ENCODE data around the gene MYL12A.
"Not testable (repeated sequence)": the region's sequence is repeated elsewhere in the genome, so short reads cannot be mapped to it uniquely, and the experiment has no call there.

The MYL12A gene

DNA sequence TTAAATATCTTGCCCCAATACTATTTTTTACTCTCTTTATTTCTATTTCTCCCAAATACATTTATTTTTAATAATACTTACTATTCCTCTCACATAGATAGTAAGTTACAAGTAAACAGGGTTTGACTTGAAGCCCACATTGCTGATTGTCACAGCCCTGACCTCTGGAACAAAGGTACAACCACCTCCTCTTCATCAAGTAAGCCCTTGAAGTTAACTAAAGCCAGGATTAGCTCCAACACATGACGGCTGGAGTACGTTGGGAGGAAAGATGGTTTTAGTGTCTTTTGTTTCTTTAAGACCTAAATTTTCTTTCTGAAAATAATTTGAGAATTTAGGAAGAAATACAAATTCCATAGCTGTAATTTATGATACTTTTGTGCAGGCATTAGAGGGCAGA lies 28.8 kb upstream of the MYL12A start:
- TF ChIP-seq, protein P1, sequence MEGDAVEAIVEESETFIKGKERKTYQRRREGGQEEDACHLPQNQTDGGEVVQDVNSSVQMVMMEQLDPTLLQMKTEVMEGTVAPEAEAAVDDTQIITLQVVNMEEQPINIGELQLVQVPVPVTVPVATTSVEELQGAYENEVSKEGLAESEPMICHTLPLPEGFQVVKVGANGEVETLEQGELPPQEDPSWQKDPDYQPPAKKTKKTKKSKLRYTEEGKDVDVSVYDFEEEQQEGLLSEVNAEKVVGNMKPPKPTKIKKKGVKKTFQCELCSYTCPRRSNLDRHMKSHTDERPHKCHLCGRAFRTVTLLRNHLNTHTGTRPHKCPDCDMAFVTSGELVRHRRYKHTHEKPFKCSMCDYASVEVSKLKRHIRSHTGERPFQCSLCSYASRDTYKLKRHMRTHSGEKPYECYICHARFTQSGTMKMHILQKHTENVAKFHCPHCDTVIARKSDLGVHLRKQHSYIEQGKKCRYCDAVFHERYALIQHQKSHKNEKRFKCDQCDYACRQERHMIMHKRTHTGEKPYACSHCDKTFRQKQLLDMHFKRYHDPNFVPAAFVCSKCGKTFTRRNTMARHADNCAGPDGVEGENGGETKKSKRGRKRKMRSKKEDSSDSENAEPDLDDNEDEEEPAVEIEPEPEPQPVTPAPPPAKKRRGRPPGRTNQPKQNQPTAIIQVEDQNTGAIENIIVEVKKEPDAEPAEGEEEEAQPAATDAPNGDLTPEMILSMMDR (IDR thresholded peaks at IDR 0.05; ENCODE audit: borderline replicate concordance, control extremely low read depth, extremely low read depth, insufficient read depth, missing control alignments) = no peak
- no peak for DNase-seq (ENCODE audit: low spot score)
- in situ Hi-C loops (cut with MboI; ENCODE audit: low sequenced_read_pairs, unreplicated experiment) = no loop called here

DNA sequence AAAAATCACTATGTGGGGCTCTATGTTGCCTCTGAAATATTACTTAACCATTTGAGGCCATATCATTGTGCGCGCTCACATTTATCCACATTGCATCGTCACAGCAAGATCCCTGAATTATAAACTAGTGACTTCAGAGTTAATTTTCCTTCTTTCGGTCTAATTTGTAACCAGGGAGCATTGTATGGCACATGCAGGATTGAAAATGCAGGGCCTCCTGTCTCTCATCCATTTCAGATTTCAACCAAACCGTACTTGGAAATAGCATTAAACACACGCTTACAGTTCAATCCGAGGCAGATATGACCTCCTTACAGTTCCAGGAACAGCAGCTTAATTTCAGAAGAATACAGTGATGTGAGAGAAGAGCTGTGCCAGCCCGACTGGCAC lies 28.4 kb upstream of the MYL12A start:
- no peak for DNase-seq (ENCODE audit: low spot score)
- TF ChIP-seq, protein P1 (IDR thresholded peaks at IDR 0.05; ENCODE audit: borderline replicate concordance, control extremely low read depth, extremely low read depth, insufficient read depth, missing control alignments) = no peak
- in situ Hi-C loops (cut with MboI; ENCODE audit: low sequenced_read_pairs, unreplicated experiment) = no loop called here

DNA sequence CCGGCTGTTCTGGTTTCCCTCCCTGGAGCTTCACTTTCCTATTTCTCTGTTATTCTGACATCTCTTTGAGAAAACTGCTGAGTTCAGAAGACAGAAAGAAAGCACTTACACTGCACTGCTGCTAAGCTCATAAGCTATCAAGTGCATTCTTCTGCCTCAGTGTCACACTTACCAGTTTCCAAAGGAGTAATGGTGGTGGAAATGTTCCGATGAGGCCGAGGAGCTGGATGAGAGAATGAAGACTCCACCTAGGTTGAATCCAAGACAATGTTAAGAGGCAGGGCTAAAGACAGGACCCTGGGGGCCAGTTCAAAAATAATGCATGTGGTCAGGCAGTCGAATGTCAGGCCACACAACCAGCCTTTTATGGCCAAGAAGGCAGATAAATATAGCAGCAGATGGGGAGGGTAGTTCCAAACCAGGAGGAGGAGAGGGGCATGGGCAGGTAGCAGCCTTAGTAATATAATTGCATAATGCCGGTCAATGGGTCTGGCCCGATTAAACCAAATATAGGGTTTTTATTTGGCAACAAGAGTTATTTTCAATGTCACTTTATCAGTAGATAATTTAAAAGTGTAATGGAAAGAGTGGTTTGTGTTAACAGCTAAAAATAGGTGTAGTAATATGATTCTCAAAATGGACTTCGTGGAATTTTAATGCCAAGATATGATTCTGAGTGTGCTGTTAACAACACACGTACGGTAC lies 27.8 kb upstream of the MYL12A start, which contains the start of gene MYOM1:
Gene MYOM1, minus strand, starts transcription at position 338 of the 705 bp plus-strand sequence. CDS start 4,745 bp downstream, outside the sequence.
- no peak for DNase-seq (ENCODE audit: low spot score)
- in situ Hi-C loops (cut with MboI; ENCODE audit: low sequenced_read_pairs, unreplicated experiment) = no loop called here
- TF ChIP-seq, protein P1 (IDR thresholded peaks at IDR 0.05; ENCODE audit: borderline replicate concordance, control extremely low read depth, extremely low read depth, insufficient read depth, missing control alignments) = no peak

DNA sequence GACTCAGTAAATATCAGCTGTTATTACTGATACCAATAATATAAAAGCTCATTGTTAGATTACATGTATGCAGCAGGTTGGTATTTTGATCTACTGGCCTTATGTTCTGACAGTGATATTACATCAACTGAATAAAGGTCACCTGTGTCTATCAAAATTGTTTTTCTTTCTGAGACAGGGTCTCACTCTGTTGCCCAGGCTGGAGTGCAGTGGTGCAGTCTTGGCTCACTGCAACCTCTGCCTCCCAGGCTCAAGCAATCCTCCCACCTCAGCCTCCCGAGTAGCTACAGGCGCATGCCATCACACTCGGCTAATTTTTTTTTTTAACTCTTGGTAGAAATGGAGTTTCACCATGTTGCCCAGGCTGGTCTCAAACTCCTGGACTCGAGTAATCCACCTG lies 26.7 kb upstream of the MYL12A start:
- in situ Hi-C loops (cut with MboI; ENCODE audit: low sequenced_read_pairs, unreplicated experiment) = not testable (repeated sequence)

DNA sequence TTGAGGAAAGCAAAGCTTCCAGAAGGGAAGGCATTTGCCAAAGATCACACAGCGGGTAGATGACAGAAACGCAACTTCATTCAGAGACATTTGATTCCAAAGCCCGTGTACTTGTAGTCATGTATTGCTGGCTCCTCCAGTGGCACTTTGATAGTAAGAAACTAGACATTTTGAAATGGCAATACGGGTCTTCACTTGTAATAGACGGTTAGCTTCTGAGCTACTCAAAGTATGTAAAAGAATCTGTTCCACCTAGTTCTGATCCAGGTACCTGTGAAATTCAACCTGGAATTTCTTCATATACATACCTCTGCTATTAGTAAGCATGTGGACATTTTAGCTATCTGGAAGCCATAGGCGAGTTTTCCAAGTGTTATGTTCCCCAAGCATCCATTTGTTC lies 26.1 kb upstream of the MYL12A start:
- TF ChIP-seq, protein P1 (IDR thresholded peaks at IDR 0.05; ENCODE audit: borderline replicate concordance, control extremely low read depth, extremely low read depth, insufficient read depth, missing control alignments) = no peak
- DNase-seq (ENCODE audit: low spot score) = no peak
- in situ Hi-C loops (cut with MboI; ENCODE audit: low sequenced_read_pairs, unreplicated experiment) = no loop called here

More for the DNA sequence above, 26.7 kb upstream of the MYL12A start:
- DNase-seq (ENCODE audit: low spot score) = not testable (repeated sequence)

DNA sequence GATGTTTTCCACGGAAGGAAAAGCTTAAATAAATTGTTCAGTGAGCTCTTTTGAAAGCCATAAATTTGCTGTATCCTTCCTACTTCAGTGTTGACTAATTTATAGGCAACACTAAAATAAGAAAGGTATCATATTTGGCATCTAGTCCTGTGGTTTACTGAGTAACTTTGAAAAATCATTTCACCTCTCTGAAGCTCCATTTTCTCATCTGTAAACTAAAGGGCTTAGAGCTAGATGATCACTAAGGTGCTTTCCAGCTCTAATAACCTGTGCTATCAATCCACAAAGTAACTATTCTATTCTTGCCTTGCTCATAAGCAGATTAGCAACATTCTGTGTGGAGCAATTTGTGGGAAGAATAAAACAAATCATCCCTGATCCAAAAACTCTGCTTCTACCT lies 24.2 kb upstream of the MYL12A start:
- in situ Hi-C loops (cut with MboI; ENCODE audit: low sequenced_read_pairs, unreplicated experiment) = no loop called here
- DNase-seq (ENCODE audit: low spot score) = no peak
- TF ChIP-seq, protein P1 (IDR thresholded peaks at IDR 0.05; ENCODE audit: borderline replicate concordance, control extremely low read depth, extremely low read depth, insufficient read depth, missing control alignments) = no peak

DNA sequence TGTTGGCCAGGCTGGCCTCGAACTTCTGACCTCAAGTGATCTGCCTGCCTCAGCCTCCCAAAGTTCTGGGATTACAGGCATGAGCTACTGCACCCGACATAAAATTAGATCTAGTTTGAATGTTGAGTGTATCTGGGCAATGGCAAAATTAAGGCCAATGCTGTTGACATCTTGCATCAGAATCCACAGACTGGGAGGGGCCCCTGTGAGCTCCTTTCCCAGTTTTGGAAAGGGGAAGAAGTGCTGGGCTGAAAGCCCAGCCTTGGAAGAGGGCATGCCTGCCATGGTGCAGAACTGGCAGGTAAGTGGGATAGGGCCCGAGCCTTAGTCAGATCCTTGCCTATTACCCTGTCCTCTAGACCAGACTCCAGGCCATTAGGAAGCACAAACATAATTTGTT lies 23.4 kb upstream of the MYL12A start:
- DNase-seq (ENCODE audit: low spot score) = no peak
- in situ Hi-C loops (cut with MboI; ENCODE audit: low sequenced_read_pairs, unreplicated experiment) = no loop called here
- TF ChIP-seq, protein P1 (IDR thresholded peaks at IDR 0.05; ENCODE audit: borderline replicate concordance, control extremely low read depth, extremely low read depth, insufficient read depth, missing control alignments) = no peak
